HepG2 (cell line): Measurements from ENCODE around the gene CHMP6. TPM values are rescaled to one million over a fixed set of nuclear protein-coding genes. Genes with fewer than 3 reads are reported as not detected.

Experiments
- ASH2L ChIP-seq: fragments of 300-600, 200-600 bp; sonication (generic); IDR thresholded peaks from 2 replicates; pipeline ENCODE4 v1.7.0; 2017; ENCODE audit warnings: low read depth, mild to moderate bottlenecking, moderate library complexity, mixed read lengths, low read length; ENCODE audit not compliant: insufficient read length
- CENPBD1 ChIP-seq: sonication (generic); formaldehyde crosslinking; IDR thresholded peaks from 2 replicates; pipeline ENCODE4 v1.8.0; 2022; ENCODE audit warnings: missing genetic modification reagents, low read depth, mild to moderate bottlenecking, borderline replicate concordance
- CSRNP1 ChIP-seq: sonication (generic); formaldehyde crosslinking; IDR thresholded peaks from 2 replicates; pipeline ENCODE4 v1.8.1; 2023; ENCODE audit warnings: mild to moderate bottlenecking, missing genetic modification reagents
- CSRNP2 ChIP-seq: sonication (generic); formaldehyde crosslinking; conservative IDR thresholded peaks from 2 replicates; pipeline ENCODE4 v1.8.0; 2022; ENCODE audit warnings: low read depth, missing genetic modification reagents
- ETV6 ChIP-seq: sonication (generic); formaldehyde crosslinking; conservative IDR thresholded peaks from 2 replicates; pipeline ENCODE4 v1.4.0; 2020; ENCODE audit warnings: missing genetic modification reagents
- JUNB ChIP-seq: sonication (generic); formaldehyde crosslinking; IDR thresholded peaks from 2 replicates; pipeline ENCODE4 v1.8.0; 2022; ENCODE audit warnings: missing genetic modification reagents, mild to moderate bottlenecking, borderline replicate concordance
- MEF2D ChIP-seq: sonication (generic); formaldehyde crosslinking; IDR thresholded peaks from 2 replicates; pipeline ENCODE4 v1.5.1; 2020; ENCODE audit warnings: mild to moderate bottlenecking, missing genetic modification reagents
- MIER2 ChIP-seq: IDR thresholded peaks from 2 replicates; pipeline ENCODE4 v1.6.1; 2016; ENCODE audit warnings: missing biosample characterization, missing genetic modification reagents
- MTA3 ChIP-seq: sonication (generic); formaldehyde crosslinking; IDR thresholded peaks from 2 replicates; pipeline ENCODE4 v1.4.0; 2020; ENCODE audit warnings: missing genetic modification reagents
- NFE2L2 ChIP-seq: fragments of 150-350 bp; IDR thresholded peaks from 2 replicates; pipeline ENCODE4 v1.6.1; 2014; ENCODE audit warnings: low read length
- NPAS2 ChIP-seq: sonication (generic); formaldehyde crosslinking; IDR thresholded peaks from 2 replicates; pipeline ENCODE4 v1.8.0; 2022; ENCODE audit warnings: mild to moderate bottlenecking, missing genetic modification reagents, borderline replicate concordance
- PBX3 ChIP-seq: sonication (generic); formaldehyde crosslinking; IDR thresholded peaks from 2 replicates; pipeline ENCODE4 v1.8.1; 2023; ENCODE audit warnings: missing genetic modification reagents, inconsistent platforms, borderline replicate concordance
- PPARG ChIP-seq: conservative IDR thresholded peaks from 2 replicates; pipeline ENCODE4 v1.6.1; 2016; ENCODE audit warnings: missing biosample characterization, missing genetic modification reagents
- RBM22 ChIP-seq: fragments of 200-400 bp; formaldehyde crosslinking; optimal IDR thresholded peaks from 2 replicates; pipeline ENCODE3; 2017; ENCODE audit warnings: mild to moderate bottlenecking, low read length, moderate library complexity
- SRY ChIP-seq: sonication (generic); formaldehyde crosslinking; IDR thresholded peaks from 2 replicates; pipeline ENCODE4 v1.8.0; 2022; ENCODE audit warnings: mild to moderate bottlenecking, missing genetic modification reagents
- TCF12 ChIP-seq, 2 experiments: fragments of 450-650 bp in 1 of 2; sonication (generic) in 1 of 2; formaldehyde crosslinking in 1 of 2; IDR thresholded peaks; 2 replicates each; pipeline versions ENCODE4 v1.6.1 to v1.8.0; 2017 to 2022; ENCODE audit warnings: antibody characterized with exemption in 1 of 2, mild to moderate bottlenecking in 1 of 2, missing genetic modification reagents in 1 of 2, moderate library complexity in 1 of 2
- ZBTB43 ChIP-seq: sonication (generic); formaldehyde crosslinking; conservative IDR thresholded peaks from 2 replicates; pipeline ENCODE4 v1.4.0; 2020; ENCODE audit warnings: missing genetic modification reagents
- ZFP1 ChIP-seq: IDR thresholded peaks from 2 replicates; pipeline ENCODE4 v1.6.1; 2016
- ZFP91 ChIP-seq: sonication (generic); formaldehyde crosslinking; IDR thresholded peaks from 2 replicates; pipeline ENCODE4 v1.9.0; 2022; ENCODE audit warnings: missing genetic modification reagents, mild to moderate bottlenecking, borderline replicate concordance
- ZNF629 ChIP-seq: sonication (generic); formaldehyde crosslinking; conservative IDR thresholded peaks from 2 replicates; pipeline ENCODE4 v1.5.0; 2020; ENCODE audit warnings: missing genetic modification reagents
- ZNF766 ChIP-seq: sonication (generic); formaldehyde crosslinking; IDR thresholded peaks from 2 replicates; pipeline ENCODE4 v1.5.0; 2020; ENCODE audit warnings: missing genetic modification reagents, borderline replicate concordance
- ZNF83 ChIP-seq: sonication (generic); formaldehyde crosslinking; IDR thresholded peaks from 2 replicates; pipeline ENCODE4 v1.4.0; 2020; ENCODE audit warnings: missing genetic modification reagents, mild to moderate bottlenecking, borderline replicate concordance
- ZSCAN31 ChIP-seq: sonication (generic); formaldehyde crosslinking; IDR thresholded peaks from 2 replicates; pipeline ENCODE4 v1.5.0; 2020; ENCODE audit warnings: low read depth, mild to moderate bottlenecking, missing genetic modification reagents
- polyA plus RNA-seq, 8 experiments: library from polyadenylated mRNA; depleted of rRNA in 3 of 8; stranded (reverse) in 7 of 8; unstranded in 1 of 8; fragments of >200 nt; fragmentation: Illumina TruSeq in 4 of 8; extraction: Trizol in 4 of 8; gene quantifications; 2 replicates each; pipeline versions ENCODE4 v1.2.1 to v1.2.3, GENCODE V29; 2011 to 2016; ENCODE audit warnings: low read depth in 4 of 8, missing spikeins in 1 of 8, mixed read lengths in 1 of 8; ENCODE audit not compliant: insufficient read depth in 1 of 8
- total RNA-seq, 5 experiments: library from RNA; depleted of rRNA; stranded (reverse); fragments of >200 nt; fragmentation: Illumina TruSeq; extraction: Trizol; gene quantifications; 2 replicates each; pipeline ENCODE4 v1.2.3, GENCODE V29; 2016; ENCODE audit warnings: low read depth in 1 of 5

The CHMP6 gene
- total and polyA plus RNA-seq, 2 of the 13 experiments (the other 11 are each of a cell fraction or from before 2014, with no cell fraction given) = 11.1 to 24.2 TPM

GRCh38 chr17:81043319-81043724, 51.7 kb downstream of the CHMP6 start (continued):
- TF ChIP-seq CSRNP1 (no peak), SRY (CRISPR knock-in tag) (no peak), ZNF629 (CRISPR knock-in tag) (no peak), RBM22 (no peak), TCF12 (IDR thresholded peaks at IDR 0.05) (no peak), TCF12 (CRISPR knock-in tag; IDR thresholded peaks at IDR 0.05) (0 out of 2 replicates have a peak, but pooled peaks have one; percentile 47), PBX3 (CRISPR knock-in tag) (no peak), ZNF83 (CRISPR knock-in tag) (no peak), JUNB (no peak), MTA3 (no peak), ZNF766 (no peak), MEF2D (CRISPR knock-in tag) (no peak), ZFP91 (no peak), NFE2L2 (no peak), ZBTB43 (CRISPR knock-in tag) (no peak), ASH2L (no peak), NPAS2 (CRISPR knock-in tag) (no peak), MIER2 (CRISPR knock-in tag) (no peak), CENPBD1 (CRISPR knock-in tag) (no peak), CSRNP2 (CRISPR knock-in tag) (no peak), ETV6 (no peak), PPARG (CRISPR knock-in tag) (no peak), ZFP1 (no peak), ZSCAN31 (CRISPR knock-in tag) (no peak; the same call in 1 of the 2 replicates)
